ENCODE results near the gene TUBA4B.

TUBA4B gene

DNA sequence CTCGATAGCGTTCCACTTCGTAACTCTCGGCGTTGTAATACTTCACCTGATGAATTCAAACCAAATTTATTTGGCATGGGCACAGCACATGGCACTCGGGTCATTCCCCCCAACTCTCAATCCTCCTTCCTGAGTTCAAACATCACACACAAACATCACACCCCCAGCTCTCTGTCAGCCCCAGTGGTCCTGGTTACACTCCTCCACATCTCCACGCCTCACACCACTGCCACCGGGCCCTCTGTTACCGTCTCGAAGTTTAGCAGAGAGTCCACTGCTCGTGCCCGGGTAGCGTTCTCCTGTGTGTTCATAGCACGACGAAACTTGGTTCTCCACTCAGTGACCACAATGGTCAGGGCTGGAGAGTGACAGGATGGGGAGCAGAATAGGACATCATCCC is 38.9 kb upstream of the TUBA4B start:
- Mint-ChIP-seq H3K4me3 (no peak overlapping the region), H3K4me1 (peaks cover 71% of the 10 kb centered on the region), H3K27ac (peak overlapping the region in 1 of 2 donors; percentile 61)

DNA sequence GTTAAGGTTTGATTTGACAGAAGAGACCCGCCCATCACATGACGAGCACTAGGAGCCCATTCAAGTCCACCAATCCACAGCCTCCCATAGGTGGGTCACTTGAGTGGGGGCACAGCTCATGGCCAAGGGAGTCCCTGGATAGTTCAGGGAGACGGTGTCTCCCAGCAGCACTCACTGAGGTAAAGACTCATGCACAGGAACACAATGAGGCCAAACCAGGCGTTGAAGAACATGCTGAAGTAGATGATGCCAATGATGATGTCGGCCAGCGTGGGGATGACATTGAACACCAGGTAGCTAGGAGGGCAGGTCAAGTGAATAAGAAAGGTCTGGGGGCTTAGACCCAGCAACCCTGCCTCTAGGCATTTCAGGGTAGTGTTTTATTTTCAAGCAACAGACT is 38.3 kb upstream of the TUBA4B start:
- H3K4me3 Mint-ChIP-seq: no peak overlapping the region
- ATAC-seq (no peak), DNase-seq (no peak)
- peaks cover 71% of the 10 kb centered on the region for H3K4me1 Mint-ChIP-seq
- H3K9me3 Mint-ChIP-seq: no peaks in the 10 kb centered on the region
- H3K27ac Mint-ChIP-seq: peak overlapping the region; percentile 1 to 87
- H3K27me3 Mint-ChIP-seq: no peaks in the 10 kb centered on the region

More for the DNA sequence above, 38.9 kb upstream of the TUBA4B start:
- ATAC-seq (no peak), DNase-seq (no peak)
- Mint-ChIP-seq H3K9me3 (no peaks in the 10 kb centered on the region), H3K27me3 (no peaks in the 10 kb centered on the region)

- Mint-ChIP-seq H3K9me3 (no peaks in the 10 kb centered on the region), H3K27ac (no peak overlapping the region), H3K4me3 (peak overlapping the region in 1 of 2 donors; percentile 41), H3K4me1 (peaks cover 70% of the 10 kb centered on the region), H3K27me3 (no peaks in the 10 kb centered on the region)
- ATAC-seq: no peak
- no peak for DNase-seq
Measured at GRCh38 chr2:219215871-219216534, 37.0 kb upstream of the TUBA4B start.

DNA sequence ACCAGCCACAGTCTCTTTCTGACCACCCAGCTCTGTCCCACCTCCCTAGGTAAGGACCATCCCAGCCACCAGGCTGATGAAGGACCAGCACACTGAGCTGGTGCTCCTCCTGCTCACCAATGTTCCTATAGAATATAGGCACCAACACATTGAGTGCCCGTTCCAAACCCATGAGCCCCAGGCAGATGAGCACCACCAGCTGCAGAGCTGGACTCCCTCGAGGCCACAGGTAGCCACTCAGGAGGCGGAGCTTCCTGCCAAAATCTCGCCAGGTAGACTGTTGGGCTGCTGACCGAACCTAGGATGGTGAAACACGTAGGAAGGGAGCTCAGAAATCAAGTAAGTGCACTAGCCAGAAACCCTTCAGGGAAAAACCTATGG is 36.5 kb upstream of the TUBA4B start:
- DNase-seq (no peak), ATAC-seq (no peak)
- no peaks in the 10 kb centered on the region for H3K9me3 Mint-ChIP-seq
- H3K4me1 Mint-ChIP-seq: peaks cover 65% of the 10 kb centered on the region
- peak overlapping the region; percentile 23 to 85 for H3K27ac Mint-ChIP-seq
- peak overlapping the region; percentile 48 for H3K4me3 Mint-ChIP-seq
- no peaks in the 10 kb centered on the region for H3K27me3 Mint-ChIP-seq

DNA sequence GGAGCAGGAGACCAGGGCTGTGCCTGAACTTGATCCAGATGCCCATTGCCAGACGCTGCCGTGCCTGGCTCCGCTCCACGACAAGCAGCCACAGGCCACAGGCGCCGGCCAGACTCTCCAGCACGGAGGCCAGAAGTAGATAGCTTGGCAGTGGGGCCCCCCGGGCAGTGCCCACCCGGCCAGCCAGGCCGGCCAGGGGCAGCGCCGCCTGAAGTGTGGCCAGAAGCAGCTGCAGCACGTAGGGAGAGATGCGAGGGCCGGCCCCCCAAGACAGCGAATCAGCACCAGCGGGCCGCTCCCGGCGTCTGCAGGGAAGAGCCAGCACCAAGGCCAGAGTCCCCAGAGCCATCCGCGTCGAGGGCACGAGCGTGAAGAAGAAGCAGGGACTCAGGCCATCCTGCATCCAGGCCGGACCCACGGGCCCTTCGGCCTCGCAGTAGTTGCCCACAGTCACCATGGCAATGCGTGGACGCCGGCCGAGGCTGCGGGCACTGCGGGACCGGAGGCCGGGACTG is 34.8 kb upstream of the TUBA4B start:
- H3K27ac Mint-ChIP-seq: peak overlapping the region; percentile 73 to 94
- H3K27me3 Mint-ChIP-seq: no peaks in the 10 kb centered on the region
- DNase-seq: peak in 1 of 2 donors; percentile 30
- ATAC-seq: peak; percentile 56
- H3K9me3 Mint-ChIP-seq: no peaks in the 10 kb centered on the region
- peak overlapping the region; percentile 87 to 91 for H3K4me3 Mint-ChIP-seq
- H3K4me1 Mint-ChIP-seq: peaks cover 55% of the 10 kb centered on the region

DNA sequence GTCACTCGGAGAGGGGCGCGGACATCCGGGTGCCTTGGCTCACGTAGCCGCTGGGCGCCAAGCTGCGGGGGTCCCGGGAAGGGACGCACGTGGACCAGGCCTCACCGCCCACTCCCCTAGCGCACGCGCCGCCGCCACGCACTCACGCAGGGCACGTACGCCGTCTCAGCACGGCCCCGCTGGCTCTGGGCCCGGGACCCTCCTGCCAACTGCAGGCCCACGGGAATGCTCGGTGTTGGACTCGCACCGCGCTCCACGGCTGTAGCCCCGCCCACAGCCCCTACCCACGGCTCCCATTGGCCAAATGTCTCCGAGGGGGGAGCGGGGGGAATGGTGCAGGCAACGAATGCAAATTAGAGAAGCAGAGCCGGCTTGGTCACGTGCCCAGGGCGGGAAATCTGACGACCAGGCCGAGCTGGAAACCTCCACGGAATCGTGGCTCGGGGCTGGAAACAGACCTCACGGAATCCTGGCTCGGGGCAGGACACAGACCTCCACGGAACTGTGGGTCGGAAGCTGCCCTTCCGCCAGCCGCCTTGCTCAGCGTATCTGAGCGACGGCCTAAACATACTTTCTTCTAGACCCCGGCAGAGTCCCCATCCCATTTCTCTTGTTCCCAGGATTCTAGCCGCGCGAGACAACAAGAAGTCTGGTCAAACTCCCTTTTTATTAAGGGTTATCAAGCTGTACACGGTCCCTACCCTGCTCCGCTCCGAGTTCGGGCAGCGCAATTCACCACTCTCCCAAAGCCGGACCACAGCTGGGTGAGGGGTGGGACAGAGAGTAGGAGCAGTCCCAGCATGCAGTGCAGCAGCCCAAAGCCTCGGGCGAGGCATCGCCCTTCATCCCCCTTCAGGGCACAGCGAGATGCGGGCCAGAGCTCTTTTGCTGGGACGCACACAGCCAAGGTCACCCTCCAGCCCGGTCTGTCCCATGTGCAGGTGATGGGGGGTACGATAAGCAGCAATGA is 34.0 kb upstream of the TUBA4B start, which contains the start of gene ABCB6:
Gene ABCB6, minus strand, starts transcription at position 227 of the 970 bp plus-strand sequence. CDS start 285 bp downstream, outside the sequence.
- H3K27me3 Mint-ChIP-seq: no peaks in the 10 kb centered on the region
- DNase-seq (peak; percentile 77 to 88), ATAC-seq (peak; percentile 84)
- H3K27ac Mint-ChIP-seq: peak within 1 kb of the TSS; percentile 80 to 94
- peaks cover 55% of the 10 kb centered on the region for H3K4me1 Mint-ChIP-seq
- H3K9me3 Mint-ChIP-seq: no peaks in the 10 kb centered on the region
- peak within 1 kb of the TSS; percentile 87 to 91 for H3K4me3 Mint-ChIP-seq

GRCh38 chr2:219219784-219220532 is 33.1 kb upstream of the TUBA4B start:
- DNase-seq (no peak), ATAC-seq (no peak)
- Mint-ChIP-seq H3K4me1 (peaks cover 47% of the 10 kb centered on the region), H3K27me3 (no peaks in the 10 kb centered on the region), H3K4me3 (no peak overlapping the region), H3K27ac (peak overlapping the region in 1 of 2 donors; percentile 8), H3K9me3 (no peaks in the 10 kb centered on the region)

DNA sequence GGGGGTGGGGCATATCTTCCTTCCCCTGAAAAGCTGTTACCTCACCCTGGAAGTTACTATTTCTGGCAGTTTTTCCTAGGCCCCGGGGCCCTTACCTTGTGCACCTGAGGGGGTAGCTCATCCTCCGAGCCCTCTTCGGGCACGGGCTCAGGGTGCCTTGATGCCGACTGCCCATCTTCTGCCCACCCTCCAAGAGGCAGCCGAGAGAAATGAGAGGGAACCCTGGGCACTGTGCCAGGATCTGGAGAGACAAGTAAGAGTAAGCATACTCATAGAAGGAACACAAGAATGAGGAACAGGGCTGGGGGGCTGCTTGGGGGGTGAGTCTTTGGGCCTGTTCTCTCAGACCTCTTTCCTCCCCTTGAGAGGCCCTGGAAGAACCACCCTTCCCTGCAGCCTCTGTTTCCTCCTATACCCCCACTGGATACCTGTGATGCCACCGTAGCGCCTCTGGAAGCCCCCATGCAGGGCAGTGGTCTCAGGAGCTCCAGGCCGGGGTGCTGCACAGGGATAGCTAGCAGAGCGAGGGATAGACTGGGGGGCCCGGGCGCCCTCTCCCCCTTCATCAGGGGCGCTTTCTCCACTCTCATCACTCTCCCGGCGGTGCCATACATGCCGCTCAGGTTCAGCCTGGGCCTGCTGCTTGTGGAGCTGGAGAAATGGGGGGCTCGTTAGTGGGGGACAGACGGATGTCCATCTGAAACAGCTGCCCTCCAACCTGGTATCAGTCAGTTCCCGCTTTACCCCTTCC is 32.2 kb upstream of the TUBA4B start:
- H3K27ac Mint-ChIP-seq: no peak overlapping the region
- no peaks in the 10 kb centered on the region for H3K9me3 Mint-ChIP-seq
- H3K4me1 Mint-ChIP-seq: peaks cover 45% of the 10 kb centered on the region
- DNase-seq (no peak), ATAC-seq (no peak)
- no peak overlapping the region for H3K4me3 Mint-ChIP-seq
- H3K27me3 Mint-ChIP-seq: no peaks in the 10 kb centered on the region

- no peak overlapping the region for H3K4me3 Mint-ChIP-seq
- no peaks in the 10 kb centered on the region for H3K27me3 Mint-ChIP-seq
- no peak overlapping the region for H3K27ac Mint-ChIP-seq
- DNase-seq: no peak
- ATAC-seq: no peak
- peaks cover 39% of the 10 kb centered on the region for H3K4me1 Mint-ChIP-seq
- H3K9me3 Mint-ChIP-seq: no peaks in the 10 kb centered on the region
Measured at GRCh38 chr2:219221957-219222518, 31.0 kb upstream of the TUBA4B start.

DNA sequence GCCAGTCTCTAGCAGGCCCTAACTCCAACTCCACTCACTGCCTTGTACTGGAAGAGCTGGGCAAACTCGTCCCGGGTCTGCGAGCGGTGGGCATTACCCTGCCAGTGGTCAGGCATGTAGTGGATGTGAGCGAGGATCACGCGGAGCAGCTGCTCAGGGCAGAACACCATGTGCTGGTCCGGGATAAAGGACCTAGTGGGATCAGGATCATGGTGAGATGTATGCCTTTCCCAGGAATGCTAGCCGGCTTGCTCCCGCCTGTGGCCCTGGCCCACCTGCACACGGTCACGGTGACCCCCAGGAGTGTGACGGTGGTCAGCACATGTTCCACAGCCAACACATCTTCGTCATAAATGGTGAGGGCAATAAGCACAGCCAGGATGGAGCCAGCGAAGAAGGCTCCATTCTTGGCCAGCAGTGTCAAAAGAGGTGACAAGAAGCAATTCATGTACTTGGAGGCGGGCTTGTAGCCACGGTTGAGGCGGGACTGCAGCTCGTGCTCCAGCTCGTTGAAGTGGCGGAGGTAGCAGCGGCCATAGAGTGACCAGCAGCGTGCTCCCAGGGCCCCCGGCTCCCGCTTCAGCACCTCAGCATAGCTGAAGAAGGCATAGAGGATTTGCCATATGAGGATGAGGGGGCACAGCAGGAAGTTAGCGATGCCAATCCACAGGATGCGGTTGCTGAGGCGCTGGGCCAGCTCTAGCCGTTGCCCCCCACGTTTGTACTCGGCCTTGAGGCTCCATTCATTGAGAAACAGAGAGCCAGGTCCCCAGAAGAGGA is 29.0 kb upstream of the TUBA4B start:
- Mint-ChIP-seq H3K4me3 (no peak overlapping the region), H3K27me3 (no peaks in the 10 kb centered on the region), H3K27ac (no peak overlapping the region), H3K4me1 (peaks cover 41% of the 10 kb centered on the region), H3K9me3 (no peaks in the 10 kb centered on the region)
- ATAC-seq (no peak), DNase-seq (no peak)

GRCh38 chr2:219225350-219225749 is 27.7 kb upstream of the TUBA4B start:
- H3K27ac Mint-ChIP-seq: no peak overlapping the region
- H3K4me1 Mint-ChIP-seq: peaks cover 30% of the 10 kb centered on the region
- DNase-seq: no peak
- H3K27me3 Mint-ChIP-seq: no peaks in the 10 kb centered on the region
- peak overlapping the region in 1 of 2 donors; percentile 12 for H3K4me3 Mint-ChIP-seq
- no peaks in the 10 kb centered on the region for H3K9me3 Mint-ChIP-seq
- ATAC-seq: no peak

DNA sequence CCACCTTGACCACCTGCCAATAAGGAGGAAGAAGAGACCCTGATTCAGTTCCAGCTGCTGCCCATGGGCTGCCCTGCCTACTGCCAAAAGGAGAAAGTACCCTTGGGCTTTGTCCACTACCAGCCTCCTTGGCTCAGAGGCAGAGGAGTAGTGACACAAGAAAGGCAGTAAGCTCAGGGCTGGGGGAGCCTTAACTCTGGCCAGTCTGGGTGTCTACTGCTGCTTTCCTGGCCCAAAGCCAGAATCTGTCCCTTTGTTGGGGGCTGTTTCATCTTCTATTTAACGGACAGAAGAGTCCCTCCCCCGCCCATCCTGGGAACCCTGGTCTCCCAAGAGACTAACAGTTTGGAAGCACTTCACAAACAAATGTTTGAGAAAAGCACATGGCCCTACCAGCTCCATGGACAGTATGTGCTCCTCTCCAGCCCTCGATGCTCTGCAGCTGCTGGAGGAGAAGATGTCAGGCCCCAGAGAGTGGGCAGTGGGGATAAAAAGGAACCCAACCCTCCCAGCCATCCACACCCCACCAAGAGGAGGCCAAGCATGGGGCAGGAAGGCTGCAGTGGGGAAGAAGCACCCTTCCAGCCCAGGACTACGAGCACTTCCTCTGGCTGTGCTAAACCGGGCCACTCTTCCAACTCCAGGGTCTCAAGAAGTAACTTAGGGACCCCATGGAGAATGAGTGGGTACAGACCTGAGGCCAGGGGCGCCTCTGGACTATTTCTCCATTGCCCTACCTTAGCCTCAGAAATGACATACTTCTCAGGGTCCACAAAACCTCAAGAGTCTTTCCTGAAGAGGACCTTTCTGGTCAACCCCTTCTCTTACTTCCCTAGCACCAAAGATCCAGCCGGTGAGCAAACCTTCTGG is 24.8 kb upstream of the TUBA4B start:
- no peaks in the 10 kb centered on the region for H3K9me3 Mint-ChIP-seq
- peaks cover 53% of the 10 kb centered on the region for H3K4me1 Mint-ChIP-seq
- peak overlapping the region; percentile 70 to 90 for H3K27ac Mint-ChIP-seq
- H3K4me3 Mint-ChIP-seq: peak overlapping the region; percentile 81 to 100
- DNase-seq (no peak), ATAC-seq (no peak)
- no peaks in the 10 kb centered on the region for H3K27me3 Mint-ChIP-seq

DNA sequence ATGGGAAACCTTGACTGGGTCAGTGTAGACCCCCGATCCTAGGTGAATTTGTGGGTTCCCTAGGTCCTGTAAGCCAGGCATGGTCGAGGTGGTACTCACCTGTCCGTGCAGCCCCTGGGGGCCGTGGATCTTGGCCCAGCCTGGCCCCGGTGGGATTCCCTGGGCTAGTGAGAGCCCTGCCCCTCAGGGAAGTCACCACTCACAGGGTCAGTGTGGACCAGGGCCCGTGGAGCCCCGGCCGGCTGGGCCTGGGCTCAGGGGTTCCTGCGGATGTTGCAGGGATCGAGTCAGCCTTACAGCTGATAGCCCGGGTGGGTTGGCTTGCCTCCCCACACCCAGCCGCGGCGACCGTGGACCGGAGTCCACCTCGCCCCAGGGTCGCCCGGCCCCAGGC is 24.1 kb upstream of the TUBA4B start:
- DNase-seq (no peak), ATAC-seq (no peak)
- Mint-ChIP-seq H3K27ac (peak overlapping the region; percentile 70 to 90), H3K4me1 (peaks cover 59% of the 10 kb centered on the region), H3K9me3 (no peaks in the 10 kb centered on the region), H3K27me3 (no peaks in the 10 kb centered on the region), H3K4me3 (peak overlapping the region; percentile 81 to 100)

Measured in stimulated activated naive CD8-positive, alpha-beta T cell treated with anti-CD3 and anti-CD28 coated beads, Interleukin-15, amount 100 ng/mL, for 72 hours (primary cell).